ENCODE measurements around the gene CAPZB.

Gene CAPZB

DNA sequence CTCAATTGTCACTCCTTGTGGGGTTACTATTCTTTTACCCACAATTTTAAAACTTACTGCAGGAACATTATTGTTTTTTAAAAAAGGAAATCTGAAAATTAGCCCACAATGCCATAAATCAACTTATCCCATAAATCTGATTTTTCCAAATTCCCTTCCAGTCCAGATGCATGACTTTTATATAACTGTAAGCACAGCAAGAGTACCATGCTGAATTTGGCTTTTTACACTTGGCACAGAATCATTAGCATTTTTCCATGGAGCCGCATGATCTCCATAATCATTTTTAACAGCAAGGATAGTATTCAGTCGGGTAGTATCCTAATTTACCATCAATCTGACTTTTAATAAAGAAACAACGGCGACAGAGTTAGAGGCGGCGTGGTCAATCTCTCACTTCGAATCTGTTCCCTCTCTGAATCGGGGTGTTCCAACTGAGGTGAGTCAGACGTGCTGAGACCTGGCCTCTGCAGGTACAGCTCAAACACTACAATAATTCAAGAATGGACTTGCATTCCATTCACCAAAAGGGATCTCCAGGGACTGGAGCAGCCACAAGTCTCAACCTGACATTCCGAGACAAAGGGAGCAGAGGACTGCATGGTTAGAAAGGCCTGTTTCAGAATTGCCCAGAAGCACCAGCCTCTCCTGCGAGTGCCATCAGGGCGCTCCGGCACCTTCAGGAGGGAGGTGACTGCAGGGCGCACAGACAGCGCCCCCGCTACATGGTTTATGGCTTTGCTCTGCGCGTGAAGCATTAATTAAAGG lies 124.3 kb downstream of the CAPZB start:
- no peak overlapping the region for H3K4me3 ChIP-seq (ENCODE audit: low read depth, low read length)
- no peaks in the 10 kb centered on the region for H3K9me3 ChIP-seq
- TF ChIP-seq, protein P1, sequence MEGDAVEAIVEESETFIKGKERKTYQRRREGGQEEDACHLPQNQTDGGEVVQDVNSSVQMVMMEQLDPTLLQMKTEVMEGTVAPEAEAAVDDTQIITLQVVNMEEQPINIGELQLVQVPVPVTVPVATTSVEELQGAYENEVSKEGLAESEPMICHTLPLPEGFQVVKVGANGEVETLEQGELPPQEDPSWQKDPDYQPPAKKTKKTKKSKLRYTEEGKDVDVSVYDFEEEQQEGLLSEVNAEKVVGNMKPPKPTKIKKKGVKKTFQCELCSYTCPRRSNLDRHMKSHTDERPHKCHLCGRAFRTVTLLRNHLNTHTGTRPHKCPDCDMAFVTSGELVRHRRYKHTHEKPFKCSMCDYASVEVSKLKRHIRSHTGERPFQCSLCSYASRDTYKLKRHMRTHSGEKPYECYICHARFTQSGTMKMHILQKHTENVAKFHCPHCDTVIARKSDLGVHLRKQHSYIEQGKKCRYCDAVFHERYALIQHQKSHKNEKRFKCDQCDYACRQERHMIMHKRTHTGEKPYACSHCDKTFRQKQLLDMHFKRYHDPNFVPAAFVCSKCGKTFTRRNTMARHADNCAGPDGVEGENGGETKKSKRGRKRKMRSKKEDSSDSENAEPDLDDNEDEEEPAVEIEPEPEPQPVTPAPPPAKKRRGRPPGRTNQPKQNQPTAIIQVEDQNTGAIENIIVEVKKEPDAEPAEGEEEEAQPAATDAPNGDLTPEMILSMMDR (IDR thresholded peaks at IDR 0.05; ENCODE audit: low read depth, low read length) = no peak
- H3K36me3 ChIP-seq = no peaks in the 10 kb centered on the region
- no peak for DNase-seq
- H3K27me3 ChIP-seq = no peaks in the 10 kb centered on the region
- H3K4me1 ChIP-seq = no peaks in the 10 kb centered on the region

DNA sequence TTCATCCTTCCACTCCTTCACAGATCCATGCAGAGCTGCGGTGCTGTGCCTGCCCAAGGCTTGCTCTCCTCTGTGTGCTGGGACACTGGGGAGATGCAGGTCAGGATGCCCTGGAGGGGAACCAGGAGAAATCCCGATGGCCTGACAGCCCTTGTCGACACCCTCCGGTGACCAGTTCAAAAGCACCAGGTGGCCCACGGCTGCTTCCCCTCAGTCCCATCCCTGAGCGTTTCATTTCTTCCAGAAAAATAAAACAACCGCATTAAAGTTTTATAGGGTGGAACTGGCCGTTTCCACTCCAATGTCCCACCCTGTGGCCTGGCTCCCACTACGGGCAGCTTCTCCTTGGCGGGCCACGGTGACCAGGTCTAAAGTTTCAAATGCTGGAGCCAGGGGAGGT lies 124.9 kb downstream of the CAPZB start:
- Histone ChIP-seq H3K4me3 (ENCODE audit: low read depth, low read length) (no peak overlapping the region), H3K4me1 (no peaks in the 10 kb centered on the region), H3K36me3 (no peaks in the 10 kb centered on the region), H3K27me3 (no peaks in the 10 kb centered on the region), H3K9me3 (no peaks in the 10 kb centered on the region)
- TF ChIP-seq, protein P1 (IDR thresholded peaks at IDR 0.05; ENCODE audit: low read depth, low read length) = no peak
- DNase-seq = no peak

DNA sequence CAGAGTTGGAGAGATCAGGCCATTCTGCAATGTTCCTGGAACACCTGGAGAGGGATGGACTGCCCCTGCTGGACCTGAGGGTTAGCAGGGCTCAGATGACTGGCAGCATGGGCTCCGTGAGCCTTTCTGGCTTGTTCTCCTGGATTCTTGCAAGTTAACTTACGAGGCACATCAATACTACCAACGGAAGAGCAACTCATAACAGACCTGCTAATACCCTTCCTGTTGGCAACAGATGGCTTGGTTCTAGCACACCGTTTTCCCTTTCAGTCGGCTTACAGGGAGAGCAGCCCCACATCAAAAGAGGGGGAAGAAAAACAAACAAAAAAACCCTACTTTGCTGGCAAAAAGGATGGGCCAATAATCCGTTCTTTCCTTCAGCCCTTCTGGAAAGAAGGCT lies 125.3 kb downstream of the CAPZB start:
- Histone ChIP-seq H3K9me3 (no peaks in the 10 kb centered on the region), H3K4me3 (ENCODE audit: low read depth, low read length) (no peak overlapping the region), H3K4me1 (no peaks in the 10 kb centered on the region), H3K36me3 (no peaks in the 10 kb centered on the region), H3K27me3 (no peaks in the 10 kb centered on the region)
- TF ChIP-seq, protein P1 (IDR thresholded peaks at IDR 0.05; ENCODE audit: low read depth, low read length) = no peak
- DNase-seq = no peak

DNA sequence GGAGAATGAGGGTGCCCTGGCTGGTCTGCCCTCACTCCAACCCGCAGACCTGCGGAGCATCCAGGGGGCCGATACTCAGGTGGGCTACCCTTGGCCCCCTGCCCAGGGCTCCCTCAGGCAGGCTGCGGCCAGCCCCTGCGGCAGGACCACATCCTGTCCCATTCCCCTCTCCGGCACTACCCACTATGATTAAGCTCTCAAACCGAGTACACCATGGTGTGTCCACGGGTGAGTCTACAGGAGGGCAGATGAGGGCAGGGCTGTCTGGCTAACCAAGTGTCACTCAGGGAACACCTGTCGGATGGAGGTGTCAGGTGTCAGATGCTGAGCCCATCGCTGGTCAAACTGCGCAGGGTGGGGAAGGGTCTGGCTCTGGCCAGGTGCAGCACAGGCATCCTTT lies 126.0 kb downstream of the CAPZB start:
- H3K4me1 ChIP-seq = no peaks in the 10 kb centered on the region
- no peaks in the 10 kb centered on the region for H3K36me3 ChIP-seq
- no peak for DNase-seq
- no peak overlapping the region for H3K4me3 ChIP-seq (ENCODE audit: low read depth, low read length)
- no peaks in the 10 kb centered on the region for H3K9me3 ChIP-seq
- TF ChIP-seq, protein P1 (IDR thresholded peaks at IDR 0.05; ENCODE audit: low read depth, low read length) = no peak
- H3K27me3 ChIP-seq = no peaks in the 10 kb centered on the region

DNA sequence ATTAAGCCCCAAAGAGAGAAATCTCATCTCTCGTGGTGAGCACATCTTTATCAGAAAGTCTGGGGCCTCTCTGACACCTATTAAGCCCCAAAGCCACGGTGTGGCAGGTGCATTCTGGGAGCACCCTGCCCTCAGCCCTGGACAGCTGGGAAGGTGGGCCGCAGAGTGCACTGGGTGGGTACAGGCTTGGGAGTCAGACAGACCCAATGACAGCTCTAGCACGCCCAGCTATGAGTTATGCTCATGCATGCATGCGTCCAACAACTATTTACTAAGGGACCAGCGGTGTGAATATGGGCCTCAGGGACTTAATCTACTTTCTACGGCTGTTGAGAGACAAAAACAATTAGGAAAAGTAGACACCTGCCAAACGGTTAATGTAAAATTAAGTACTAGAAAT lies 126.6 kb downstream of the CAPZB start:
- TF ChIP-seq, protein P1 (IDR thresholded peaks at IDR 0.05; ENCODE audit: low read depth, low read length) = no peak

DNA sequence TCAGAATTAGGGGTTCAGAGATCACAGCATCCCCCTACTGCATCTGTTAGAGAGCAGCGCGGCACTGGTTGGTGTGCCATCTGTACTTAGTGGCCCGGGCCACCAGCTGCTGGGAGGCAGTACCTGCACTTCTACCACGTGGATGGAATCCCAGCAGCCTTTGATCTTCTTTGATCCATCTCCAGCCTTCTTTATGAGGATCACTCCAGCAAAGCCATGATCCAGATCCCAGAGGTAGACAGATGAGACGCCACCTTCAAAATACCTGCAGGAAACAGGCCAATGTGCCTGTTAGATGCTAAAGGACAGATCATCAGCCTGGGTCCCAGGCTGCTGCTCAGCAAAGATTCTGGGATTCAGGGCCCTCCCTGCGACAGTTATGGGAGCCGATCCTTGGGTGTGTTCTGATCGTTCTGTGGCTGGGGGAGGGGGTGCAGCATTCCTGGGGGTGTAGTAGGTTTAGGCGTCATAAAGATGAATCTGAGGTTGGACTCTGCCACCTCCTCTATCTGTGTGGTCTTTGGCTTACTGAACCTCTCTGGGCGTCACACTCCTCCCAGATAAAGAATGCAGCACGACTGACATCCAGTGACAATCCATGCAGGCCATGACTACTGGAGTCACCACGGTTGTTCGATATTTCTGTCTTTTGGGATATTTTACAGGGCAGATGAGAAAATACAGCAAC lies 127.9 kb downstream of the CAPZB start:
- DNase-seq = no peak
- Histone ChIP-seq H3K4me3 (ENCODE audit: low read depth, low read length) (no peak overlapping the region), H3K4me1 (no peaks in the 10 kb centered on the region), H3K27me3 (no peaks in the 10 kb centered on the region), H3K9me3 (no peaks in the 10 kb centered on the region), H3K36me3 (no peaks in the 10 kb centered on the region)
- TF ChIP-seq, protein P1 (IDR thresholded peaks at IDR 0.05; ENCODE audit: low read depth, low read length) = no peak

More for the DNA sequence above, 126.6 kb downstream of the CAPZB start:
- Histone ChIP-seq H3K4me1 (no peaks in the 10 kb centered on the region), H3K4me3 (ENCODE audit: low read depth, low read length) (no peak overlapping the region), H3K36me3 (no peaks in the 10 kb centered on the region), H3K9me3 (no peaks in the 10 kb centered on the region), H3K27me3 (no peaks in the 10 kb centered on the region)
- DNase-seq = no peak

Measured in BE2C (cell line).